HUES48 (cell line): ENCODE results near the gene LRRC3.

ENCODE experiments used
- H3K27ac ChIP-seq: one replicate; pipeline ENCODE4 v1.7.0; 2013; ENCODE audit warnings: low read depth, low read length, inconsistent platforms
- H3K27me3 ChIP-seq: 2 replicates; pipeline ENCODE4 v1.6.1; 2013; ENCODE audit warnings: mild to moderate bottlenecking, low read length; ENCODE audit not compliant: control insufficient read depth, insufficient read depth
- H3K36me3 ChIP-seq: 2 replicates; pipeline ENCODE4 v1.6.1; 2013; ENCODE audit warnings: low read length; ENCODE audit not compliant: control insufficient read depth, insufficient read depth
- H3K4me1 ChIP-seq: 2 replicates; pipeline ENCODE4 v1.6.1; 2013; ENCODE audit warnings: mild to moderate bottlenecking, low read length; ENCODE audit not compliant: control insufficient read depth, insufficient read depth
- H3K4me3 ChIP-seq: 2 replicates; pipeline ENCODE4 v1.5.1; 2013; ENCODE audit warnings: mild to moderate bottlenecking, low read depth, low read length
- H3K9ac ChIP-seq: 2 replicates; pipeline ENCODE4 v1.6.1; 2013; ENCODE audit warnings: mild to moderate bottlenecking, low read depth, low read length, moderate library complexity
- H3K9me3 ChIP-seq: 2 replicates; pipeline ENCODE4 v1.6.1; 2013; ENCODE audit warnings: low read length; ENCODE audit not compliant: control insufficient read depth, insufficient read depth

Gene LRRC3

GRCh38 chr21:44503901-44504399 is 48.6 kb downstream of the LRRC3 start:
- H3K36me3 ChIP-seq = no peaks in the 10 kb centered on the region
- H3K27ac ChIP-seq = no peak overlapping the region
- H3K4me1 ChIP-seq = no peaks in the 10 kb centered on the region
- H3K9ac ChIP-seq = no peak overlapping the region
- H3K27me3 ChIP-seq = no peaks in the 10 kb centered on the region
- no peaks in the 10 kb centered on the region for H3K9me3 ChIP-seq
- H3K4me3 ChIP-seq = no peak overlapping the region

GRCh38 chr21:44505673-44506278 is 50.5 kb downstream of the LRRC3 start:
- H3K9me3 ChIP-seq = no peaks in the 10 kb centered on the region
- H3K4me1 ChIP-seq = no peaks in the 10 kb centered on the region
- H3K36me3 ChIP-seq = no peaks in the 10 kb centered on the region
- no peaks in the 10 kb centered on the region for H3K27me3 ChIP-seq
- H3K27ac ChIP-seq = no peak overlapping the region
- H3K9ac ChIP-seq = no peak overlapping the region
- no peak overlapping the region for H3K4me3 ChIP-seq

GRCh38 chr21:44506279-44507255 is 51.3 kb downstream of the LRRC3 start:
- no peak overlapping the region for H3K9ac ChIP-seq

GRCh38 chr21:44507673-44508425 is 52.5 kb downstream of the LRRC3 start:
- Histone ChIP-seq H3K9me3 (no peaks in the 10 kb centered on the region), H3K4me1 (no peaks in the 10 kb centered on the region), H3K36me3 (no peaks in the 10 kb centered on the region), H3K27me3 (no peaks in the 10 kb centered on the region), H3K9ac (no peak overlapping the region), H3K4me3 (no peak overlapping the region), H3K27ac (no peak overlapping the region)

More at GRCh38 chr21:44506279-44507255, 51.3 kb downstream of the LRRC3 start:
- Histone ChIP-seq H3K4me3 (no peak overlapping the region), H3K9me3 (no peaks in the 10 kb centered on the region), H3K27ac (no peak overlapping the region), H3K4me1 (no peaks in the 10 kb centered on the region), H3K36me3 (no peaks in the 10 kb centered on the region), H3K27me3 (no peaks in the 10 kb centered on the region)

- no peak overlapping the region for H3K4me3 ChIP-seq
- no peaks in the 10 kb centered on the region for H3K36me3 ChIP-seq
- H3K27me3 ChIP-seq = no peaks in the 10 kb centered on the region
- H3K27ac ChIP-seq = no peak overlapping the region
- no peak overlapping the region for H3K9ac ChIP-seq
- H3K4me1 ChIP-seq = no peaks in the 10 kb centered on the region
- H3K9me3 ChIP-seq = no peaks in the 10 kb centered on the region
Observed at GRCh38 chr21:44508426-44508710, 53.1 kb downstream of the LRRC3 start.

GRCh38 chr21:44508711-44509445 is 53.6 kb downstream of the LRRC3 start:
- Histone ChIP-seq H3K4me3 (no peak overlapping the region), H3K27me3 (no peaks in the 10 kb centered on the region), H3K36me3 (no peaks in the 10 kb centered on the region), H3K9ac (no peak overlapping the region), H3K9me3 (no peaks in the 10 kb centered on the region), H3K4me1 (no peaks in the 10 kb centered on the region), H3K27ac (no peak overlapping the region)

- H3K36me3 ChIP-seq = no peaks in the 10 kb centered on the region
- no peaks in the 10 kb centered on the region for H3K27me3 ChIP-seq
- no peaks in the 10 kb centered on the region for H3K9me3 ChIP-seq
- H3K4me3 ChIP-seq = no peak overlapping the region
- H3K27ac ChIP-seq = no peak overlapping the region
- no peak overlapping the region for H3K9ac ChIP-seq
- H3K4me1 ChIP-seq = no peaks in the 10 kb centered on the region
Observed at GRCh38 chr21:44509539-44509938, 54.2 kb downstream of the LRRC3 start.

- Histone ChIP-seq H3K27me3 (no peaks in the 10 kb centered on the region), H3K36me3 (no peaks in the 10 kb centered on the region), H3K4me1 (no peaks in the 10 kb centered on the region), H3K9ac (no peak overlapping the region), H3K4me3 (no peak overlapping the region), H3K27ac (no peak overlapping the region), H3K9me3 (no peaks in the 10 kb centered on the region)
Observed at GRCh38 chr21:44510109-44510507, 54.8 kb downstream of the LRRC3 start.

GRCh38 chr21:44510508-44511218 is 55.4 kb downstream of the LRRC3 start:
- no peaks in the 10 kb centered on the region for H3K4me1 ChIP-seq
- H3K36me3 ChIP-seq = no peaks in the 10 kb centered on the region
- no peak overlapping the region for H3K9ac ChIP-seq
- H3K4me3 ChIP-seq = peak overlapping the region; percentile 61
- no peak overlapping the region for H3K27ac ChIP-seq
- H3K9me3 ChIP-seq = no peaks in the 10 kb centered on the region
- no peaks in the 10 kb centered on the region for H3K27me3 ChIP-seq
